Activated CD8-positive, alpha-beta memory T cell treated with anti-CD3 and anti-CD28 coated beads for 1 hour (primary cell): ENCODE data around the gene ZNF773.
A peak's percentile ranks its signal among the peaks of the same experiment; 100 is the strongest.
"Not testable (repeated sequence)": the region's sequence is repeated elsewhere in the genome, so short reads cannot be mapped to it uniquely, and the experiment has no call there.

Experiments
- DNase-seq, 2 donors: peaks; one replicate each; pipeline ENCODE4 v3.0.0-alpha.2; 2020; ENCODE audit warnings: low read depth in 1 of 2; ENCODE audit errors: extremely low read depth in 1 of 2

ZNF773 gene

DNA sequence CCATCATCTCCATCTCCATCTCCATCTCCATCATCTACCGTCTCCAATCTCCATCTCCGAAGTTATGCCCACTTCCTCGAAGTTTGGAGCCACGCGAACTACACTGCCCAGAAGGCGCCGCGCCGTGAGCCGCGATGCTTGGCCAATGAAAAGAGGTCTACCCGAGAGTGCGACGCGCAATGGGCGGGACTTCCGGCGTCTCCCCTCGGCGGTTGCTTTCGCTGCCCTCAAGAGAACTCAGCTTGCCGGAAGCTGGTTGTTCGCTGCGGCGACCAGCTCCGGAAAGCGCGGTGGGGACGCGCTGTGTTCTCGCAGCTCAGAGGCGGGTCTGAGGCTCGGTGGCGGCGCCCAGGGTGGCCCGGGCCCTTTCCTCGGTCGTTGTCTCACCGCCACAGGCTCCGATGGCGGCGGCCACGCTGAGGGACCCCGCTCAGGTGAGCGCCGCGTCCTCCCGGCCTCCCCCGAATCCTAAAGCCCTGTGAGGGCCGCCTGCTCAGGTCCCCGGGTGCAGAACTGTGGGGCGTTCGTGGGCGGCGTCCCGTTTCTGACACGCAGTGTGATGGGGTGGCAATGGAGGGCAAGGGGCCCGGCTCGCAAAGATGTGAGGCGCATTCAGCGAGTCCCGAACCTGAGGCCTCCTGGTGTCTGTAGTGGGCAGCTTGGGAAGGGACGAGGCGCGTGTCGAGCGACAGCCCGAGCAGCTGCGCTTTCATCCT, at the start of gene ZNF773:
ZNF773 (plus strand) TSS at position 259 of the 716 bp plus-strand sequence; CDS start at position 402, 143 bp downstream.
- peak; percentile 89 to 96 for DNase-seq

DNA sequence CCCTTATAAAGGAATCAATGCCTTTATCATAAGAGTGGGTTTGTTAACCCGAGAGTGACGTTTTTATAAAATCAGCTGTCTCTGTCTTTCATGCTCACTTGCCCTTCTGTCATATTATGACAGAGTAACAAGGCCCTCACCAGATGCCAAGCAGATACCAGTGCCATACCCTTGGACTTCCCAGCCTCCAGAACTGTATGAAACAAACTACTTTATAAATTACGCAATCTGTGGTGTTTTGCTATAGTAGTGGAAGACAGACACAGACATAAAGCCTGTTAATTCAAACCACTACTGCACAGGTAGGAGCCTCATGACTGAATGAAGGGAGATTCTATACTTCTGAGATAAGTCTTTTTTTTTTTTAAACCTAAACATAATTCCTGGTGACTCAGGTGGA, 47.4 kb upstream of the ZNF773 start:
- DNase-seq, result no peak

DNA sequence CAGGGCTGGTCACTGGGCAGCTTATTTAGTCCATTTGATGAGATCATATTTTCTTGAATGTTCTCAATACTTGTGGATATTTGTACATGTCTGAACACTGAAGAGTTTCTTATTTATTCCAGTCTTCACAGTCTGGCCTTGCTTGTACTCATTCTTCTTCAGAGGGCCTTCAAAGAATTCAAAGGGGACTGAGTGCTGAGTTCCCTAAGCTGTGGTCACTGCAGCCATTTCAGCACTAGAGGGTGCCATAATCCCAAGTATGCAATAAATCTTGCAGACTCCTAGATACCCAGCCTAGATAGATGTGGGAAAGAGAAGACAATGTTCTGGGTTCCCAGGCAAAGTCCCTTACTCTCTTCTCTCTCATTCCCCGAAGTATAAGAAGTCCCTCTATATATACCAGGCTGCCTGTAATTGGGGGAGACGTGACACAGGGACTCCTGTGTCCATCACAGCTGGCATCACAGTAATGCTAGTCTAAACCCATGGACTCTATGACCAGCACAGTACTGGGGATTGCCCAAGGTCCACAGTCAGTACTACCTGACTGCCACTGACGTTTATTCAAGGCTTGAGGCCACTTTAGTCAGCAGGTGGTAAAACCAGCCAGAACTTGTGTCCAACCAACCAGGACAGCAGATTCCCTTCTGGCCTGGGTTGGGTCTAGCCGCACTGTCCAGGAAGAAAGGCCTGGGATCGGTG, 33.9 kb upstream of the ZNF773 start:
- DNase-seq, result no peak

DNA sequence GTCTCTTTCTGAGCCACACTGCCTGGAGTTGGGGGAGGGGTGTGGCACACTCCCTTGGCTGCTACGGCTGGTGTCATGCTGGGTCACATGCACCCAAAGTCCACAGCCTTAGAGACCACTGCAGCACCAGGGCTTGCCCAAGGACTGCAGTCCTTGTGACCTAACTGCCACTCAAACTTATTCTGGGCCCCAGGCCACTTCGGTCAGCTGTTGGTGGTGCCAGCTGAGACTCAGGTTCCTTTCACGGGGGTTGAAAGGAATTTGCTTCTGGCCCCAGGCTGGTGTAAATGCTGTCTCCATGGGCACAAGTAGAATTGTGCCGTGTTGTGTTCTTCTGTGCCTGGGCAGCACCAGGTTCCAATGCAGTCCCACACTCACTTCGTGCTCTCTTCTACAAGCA, 33.2 kb upstream of the ZNF773 start:
- DNase-seq, result no peak

DNA sequence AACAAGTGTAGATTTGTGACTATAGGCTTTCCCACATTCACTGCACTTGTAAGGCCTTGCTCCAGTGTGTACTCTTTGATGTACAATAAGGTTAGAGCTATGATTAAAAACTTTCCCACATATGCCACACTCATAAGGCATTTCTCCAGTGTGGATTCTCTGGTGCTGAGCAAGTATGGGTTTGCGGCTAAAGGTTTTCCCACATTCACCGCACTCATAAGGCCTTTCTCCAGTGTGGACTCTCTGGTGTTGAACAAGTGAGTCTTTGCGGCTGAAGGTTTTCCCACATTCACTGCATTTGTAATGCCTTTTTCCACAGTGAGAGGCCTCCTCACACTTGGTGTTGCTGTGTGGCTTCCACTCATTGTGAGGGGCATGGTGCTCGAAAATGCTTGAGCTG, 26.1 kb upstream of the ZNF773 start:
- no peak for DNase-seq

DNA sequence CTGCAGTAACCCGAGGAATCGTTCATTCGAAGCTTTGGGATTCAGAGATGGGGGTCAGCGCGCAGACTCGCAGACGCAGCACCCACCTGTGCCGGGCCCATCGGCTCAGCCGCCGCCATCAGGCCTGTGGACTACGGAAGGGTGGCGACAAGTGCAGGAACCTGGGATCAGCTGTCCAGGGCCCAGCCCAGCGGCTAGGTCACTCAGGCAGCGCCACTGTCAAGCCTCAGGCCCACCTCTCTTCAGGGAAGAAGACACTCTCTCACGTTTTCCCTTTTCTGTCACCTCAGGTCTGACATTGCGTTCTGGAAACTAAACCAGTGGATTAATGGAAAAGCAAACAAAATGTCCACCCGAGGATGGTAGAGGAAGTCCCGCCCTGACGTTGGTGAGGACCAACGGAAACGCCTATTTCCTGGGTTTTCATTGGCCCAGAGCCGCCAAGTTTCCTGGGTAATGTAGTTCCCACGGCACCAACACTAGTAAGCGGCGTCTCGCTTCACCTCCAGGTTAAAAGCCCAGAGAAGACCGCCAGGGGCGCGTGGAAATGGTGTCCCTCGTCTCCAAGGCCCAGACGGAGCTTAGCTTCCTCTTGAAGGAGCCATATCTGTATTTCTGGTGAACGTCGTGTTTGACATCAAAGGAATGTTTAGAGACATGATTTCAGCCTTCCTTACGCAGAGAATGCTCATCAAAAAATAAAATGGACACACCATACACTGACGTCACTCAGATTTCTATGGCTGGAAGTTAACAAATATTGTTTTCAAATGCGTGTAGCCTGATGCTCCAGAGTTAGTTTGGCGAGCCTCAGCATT, 22.3 kb upstream of the ZNF773 start, which contains the start of gene ZNF772:
ZNF772 (minus strand) TSS at position 376 of the 818 bp plus-strand sequence; CDS start at position 119, 257 bp downstream.
- DNase-seq, result peak; percentile 70 to 74

DNA sequence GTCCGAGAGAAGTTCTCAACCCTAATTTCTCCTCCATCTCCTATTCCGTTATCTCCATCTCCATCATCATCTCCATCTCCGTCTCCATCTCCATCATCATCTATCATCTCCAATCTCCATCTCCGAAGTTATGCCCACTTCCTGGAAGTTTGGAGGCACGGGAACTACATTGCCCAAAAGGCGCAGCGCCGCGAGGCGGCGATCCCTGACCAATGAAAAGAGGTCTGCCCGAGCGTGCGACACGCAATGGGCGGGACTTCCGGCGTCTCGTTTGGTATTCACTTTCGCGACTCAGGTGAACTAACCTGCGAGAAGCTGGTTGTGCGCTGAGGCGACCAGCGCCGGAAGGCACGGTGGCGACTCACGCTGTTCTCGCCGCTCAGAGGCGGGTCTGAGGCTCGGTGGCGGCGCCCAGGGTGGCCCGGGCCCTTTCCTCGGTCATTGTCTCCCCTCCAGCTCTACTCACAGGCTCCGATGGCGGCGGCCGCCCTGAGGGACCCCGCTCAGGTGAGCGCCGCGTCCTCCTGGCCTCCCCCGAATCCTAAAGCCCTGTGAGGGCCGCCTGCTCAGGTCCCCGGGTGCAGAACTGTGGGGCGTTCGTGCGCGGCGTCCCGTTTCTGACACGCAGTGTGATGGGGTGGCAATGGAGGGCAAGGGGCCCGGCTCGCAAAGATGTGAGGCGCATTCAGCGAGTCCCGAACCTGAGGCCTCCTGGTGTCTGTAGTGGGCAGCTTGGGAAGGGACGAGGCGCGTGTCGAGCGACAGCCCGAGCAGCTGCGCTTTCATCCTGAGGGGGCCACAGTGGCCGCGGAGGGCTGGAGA, 12.1 kb upstream of the ZNF773 start, which contains the start of gene ZNF419:
ZNF419 (plus strand) TSS at position 274 of the 822 bp plus-strand sequence; CDS start at position 475, 201 bp downstream.
- peak; percentile 86 to 94 for DNase-seq

DNA sequence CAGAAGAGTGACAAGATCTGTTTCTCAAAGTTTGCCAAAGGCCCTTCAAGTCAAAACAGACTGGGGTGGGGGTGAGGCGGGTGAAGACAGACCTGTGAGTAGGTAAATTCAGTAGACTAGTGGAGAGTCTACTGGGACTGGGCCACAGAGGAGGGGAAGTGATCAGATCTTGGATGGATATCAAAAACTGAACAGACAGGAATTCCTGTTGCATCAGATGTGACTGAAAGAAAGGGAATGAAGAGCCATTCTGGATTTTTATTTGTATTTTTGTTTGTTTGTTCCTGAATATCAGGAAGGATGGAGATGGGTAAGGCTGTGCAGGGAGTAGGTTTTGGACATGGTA, 11.5 kb upstream of the ZNF773 start:
- not testable (repeated sequence) for DNase-seq

DNA sequence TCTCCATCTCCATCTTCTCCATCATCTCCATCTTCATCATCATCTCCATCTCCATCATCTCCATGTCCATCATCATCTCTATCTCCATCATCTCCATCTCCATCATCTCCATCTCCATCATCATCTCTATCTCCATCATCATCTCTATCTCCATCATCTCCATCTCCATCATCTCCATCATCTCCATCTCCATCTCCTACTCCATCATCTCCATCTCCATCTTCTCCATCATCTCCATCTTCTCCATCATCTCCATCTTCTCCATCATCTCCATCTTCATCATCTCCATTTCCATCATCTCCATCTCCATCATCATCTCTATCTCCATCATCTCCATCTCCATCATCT, 432 bp upstream of the ZNF773 start:
- DNase-seq, result not testable (repeated sequence)

DNA sequence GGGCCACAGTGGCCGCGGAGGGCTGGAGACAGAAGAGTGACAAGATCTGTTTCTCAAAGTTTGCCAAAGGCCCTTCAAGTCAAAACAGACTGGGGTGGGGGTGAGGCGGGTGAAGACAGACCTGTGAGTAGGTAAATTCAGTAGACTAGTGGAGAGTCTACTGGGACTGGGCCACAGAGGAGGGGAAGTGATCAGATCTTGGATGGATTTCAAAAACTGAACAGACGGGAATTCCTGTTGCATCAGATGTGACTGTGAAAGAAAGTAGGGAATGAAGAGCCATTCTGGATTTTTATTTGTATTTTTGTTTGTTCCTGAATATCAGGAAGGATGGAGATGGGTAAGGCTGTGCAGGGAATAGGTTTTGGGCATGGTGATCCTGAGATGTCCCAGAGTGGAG, 662 bp downstream of the ZNF773 start:
- not testable (repeated sequence) for DNase-seq

DNA sequence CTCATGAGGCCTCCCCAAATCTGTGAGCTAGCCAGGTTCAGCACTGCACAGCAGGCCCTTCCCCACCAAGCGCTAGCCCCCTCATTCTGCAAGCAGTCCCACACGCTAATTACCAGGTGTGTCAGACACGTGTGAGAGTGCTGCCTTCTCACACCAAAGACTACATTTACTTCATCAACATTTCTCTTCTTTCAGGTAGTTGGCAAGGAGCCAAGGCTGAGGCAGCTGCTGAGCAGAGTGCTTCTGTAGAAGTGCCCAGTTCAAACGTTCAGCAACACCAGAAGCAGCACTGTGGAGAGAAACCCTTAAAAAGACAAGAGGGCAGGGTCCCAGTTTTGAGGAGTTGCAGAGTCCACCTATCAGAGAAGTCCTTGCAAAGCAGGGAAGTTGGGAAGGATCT, 6.4 kb downstream of the ZNF773 start:
- DNase-seq, result no peak

DNA sequence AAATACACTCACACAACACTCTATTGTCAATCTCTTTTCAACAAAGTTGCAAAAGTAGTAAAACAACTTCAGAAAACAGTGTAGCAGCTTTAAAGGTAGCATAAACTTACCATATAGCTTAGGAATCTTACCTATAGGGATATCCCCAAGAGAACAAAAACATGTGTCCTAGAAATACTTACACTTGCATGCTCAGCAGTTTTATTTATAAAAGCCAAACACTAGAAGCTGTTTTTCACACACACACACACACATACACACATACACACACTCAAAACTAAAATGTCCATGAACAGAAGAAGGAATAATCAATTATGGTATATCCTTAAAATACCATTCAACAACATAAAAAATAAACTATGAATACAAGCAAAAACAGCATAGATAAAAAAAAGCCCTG, 11.7 kb downstream of the ZNF773 start:
- DNase-seq, result no peak

DNA sequence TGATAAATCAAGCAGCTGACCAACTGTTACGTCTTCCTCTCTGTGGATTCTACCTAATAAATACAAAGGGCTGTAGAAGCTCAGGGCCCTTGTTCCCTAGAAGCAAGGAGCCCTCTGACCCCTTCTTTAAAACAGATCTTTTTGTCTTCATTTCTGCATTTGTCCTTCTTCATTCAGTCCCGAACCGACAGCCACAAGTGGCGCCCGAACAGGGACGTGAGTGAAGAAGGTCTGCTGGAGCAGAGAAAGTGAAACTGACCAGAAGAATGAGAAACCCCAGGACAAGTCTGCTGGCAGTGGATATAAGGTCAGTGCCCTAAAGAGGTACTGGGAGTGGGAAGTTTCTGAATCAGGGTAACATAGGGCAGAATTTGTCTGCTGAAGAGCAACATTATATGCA, 13.1 kb downstream of the ZNF773 start:
- DNase-seq, result no peak

DNA sequence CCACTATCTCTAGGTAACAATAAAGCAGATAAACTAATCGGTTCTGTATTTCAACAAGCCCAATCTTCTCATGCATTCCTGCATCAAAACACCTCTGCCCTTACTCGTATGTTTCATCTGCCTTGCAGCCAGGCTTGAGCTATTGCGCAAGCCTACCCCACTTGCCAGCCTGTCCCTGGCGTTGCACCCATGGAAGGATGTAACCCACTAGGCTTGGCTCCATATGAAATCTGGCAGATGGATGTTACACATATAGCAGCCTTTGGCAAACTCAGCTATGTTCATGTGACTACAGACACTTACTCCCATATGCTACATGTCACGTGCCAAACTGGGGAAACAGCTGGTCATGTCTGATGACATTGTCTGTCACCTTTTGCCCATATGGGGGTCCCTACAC, 15.5 kb downstream of the ZNF773 start:
- DNase-seq, result no peak

DNA sequence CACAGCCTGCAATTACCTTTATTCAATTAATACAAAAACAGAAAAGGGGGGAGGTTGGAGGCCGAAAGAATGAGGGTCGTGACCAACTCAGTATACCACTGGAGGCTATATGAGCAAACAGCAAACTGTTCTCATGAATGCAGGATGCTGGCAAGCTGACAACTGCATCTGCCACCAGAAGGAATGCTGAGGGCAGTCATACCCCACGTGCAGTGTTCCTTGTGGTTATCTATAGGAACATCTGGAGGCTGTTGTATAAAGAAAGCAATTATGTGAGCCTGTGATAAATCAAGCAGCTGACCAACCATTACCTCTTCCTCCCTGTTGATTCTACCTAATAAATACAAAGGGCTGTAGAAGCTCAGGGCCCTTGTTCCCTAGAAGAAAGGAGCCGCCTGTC, 18.3 kb downstream of the ZNF773 start:
- not testable (repeated sequence) for DNase-seq

DNA sequence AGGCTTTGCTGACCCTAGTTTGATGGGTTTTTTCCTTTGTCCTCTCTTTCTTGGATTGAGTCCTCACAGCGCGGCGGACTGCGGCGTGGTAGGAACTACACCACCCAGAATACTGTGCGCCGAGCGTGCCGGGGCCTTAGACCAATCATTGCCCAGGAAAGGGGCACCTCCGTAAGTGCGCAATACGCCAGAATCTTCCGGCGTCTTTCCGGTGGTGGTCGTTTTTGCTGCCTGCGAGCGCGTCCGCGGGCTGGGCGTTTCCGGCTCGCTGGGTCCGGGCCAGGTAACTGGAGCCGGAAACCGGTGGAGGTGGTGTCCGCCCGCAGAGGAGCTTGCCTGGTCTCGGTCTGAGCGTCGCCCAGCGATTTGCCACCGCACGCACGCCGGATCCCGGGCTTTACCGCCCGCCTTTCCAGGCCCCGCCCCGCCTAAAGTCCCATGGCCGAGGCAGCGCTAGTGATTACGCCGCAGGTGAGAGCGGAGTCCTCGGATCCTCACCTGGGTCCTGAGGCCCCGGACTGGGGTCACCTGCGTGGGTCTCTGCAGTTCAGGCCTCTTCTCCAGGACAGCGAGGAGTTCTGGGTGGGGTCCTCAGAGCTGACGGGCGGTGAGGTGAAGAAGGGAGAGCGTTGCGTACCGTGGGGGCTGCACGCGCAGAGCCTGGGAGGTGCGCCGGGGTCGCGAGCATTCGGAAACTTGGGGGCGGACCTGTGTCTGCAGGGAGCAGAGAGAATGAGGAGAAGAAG, 27.6 kb downstream of the ZNF773 start, which contains the start of gene ZNF549:
ZNF549 (plus strand) TSS at position 221 of the 746 bp plus-strand sequence; CDS start at position 439, 218 bp downstream.
- peak; percentile 66 to 77 for DNase-seq

DNA sequence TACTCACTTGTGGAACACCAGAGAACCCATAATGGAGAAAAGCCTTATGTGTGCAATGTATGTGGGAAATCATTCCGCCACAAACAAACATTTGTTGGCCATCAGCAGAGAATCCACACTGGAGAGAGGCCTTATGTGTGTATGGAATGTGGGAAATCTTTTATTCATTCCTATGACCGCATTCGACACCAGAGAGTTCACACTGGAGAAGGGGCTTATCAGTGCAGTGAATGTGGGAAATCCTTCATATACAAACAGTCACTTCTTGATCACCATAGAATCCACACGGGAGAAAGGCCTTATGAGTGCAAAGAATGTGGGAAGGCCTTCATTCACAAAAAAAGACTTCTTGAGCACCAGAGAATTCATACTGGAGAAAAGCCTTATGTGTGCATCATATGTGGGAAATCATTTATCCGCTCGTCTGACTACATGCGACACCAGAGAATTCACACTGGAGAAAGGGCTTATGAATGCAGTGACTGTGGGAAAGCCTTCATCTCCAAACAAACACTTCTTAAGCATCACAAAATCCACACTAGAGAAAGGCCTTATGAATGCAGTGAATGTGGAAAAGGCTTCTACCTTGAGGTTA, 38.3 kb downstream of the ZNF773 start:
- DNase-seq, result no peak

DNA sequence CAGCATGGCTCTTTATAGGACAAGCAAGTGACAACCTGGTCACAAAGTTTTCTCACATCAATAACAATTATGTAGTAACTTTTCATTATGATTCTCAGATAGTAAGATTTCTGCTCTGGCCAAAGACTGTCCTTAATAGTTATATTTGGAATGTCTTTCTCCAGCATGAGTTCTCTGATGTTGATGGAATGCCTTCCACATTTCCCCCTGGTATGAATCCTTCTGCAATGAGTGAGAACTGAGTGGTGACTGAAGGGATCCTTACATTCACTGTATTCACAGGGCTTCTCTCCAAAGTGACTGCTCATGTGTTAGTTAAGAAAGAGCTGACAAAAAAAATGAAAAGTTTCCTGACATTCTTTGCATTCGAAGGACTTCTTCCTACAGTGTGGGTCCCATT, 46.8 kb downstream of the ZNF773 start:
- DNase-seq, result no peak

DNA sequence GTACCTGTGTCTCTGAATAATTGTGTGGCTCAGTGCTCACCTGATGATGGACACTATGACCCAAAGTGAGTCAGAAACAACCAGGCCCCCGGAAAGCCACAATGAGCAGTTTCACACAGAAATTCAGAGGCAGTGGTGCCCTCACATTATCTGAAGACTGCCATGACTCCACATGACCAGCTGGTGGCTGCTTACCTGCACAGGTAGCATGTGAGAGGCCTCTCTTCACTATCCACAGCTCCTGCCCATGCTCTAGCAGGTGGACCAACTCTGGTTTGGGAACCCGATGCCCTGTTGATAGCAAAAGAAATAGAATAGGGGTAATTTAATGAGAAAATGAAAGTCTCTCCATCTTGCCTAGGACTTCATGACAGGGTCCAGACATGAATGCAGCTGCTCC, 52.7 kb downstream of the ZNF773 start:
- no peak for DNase-seq
